H1 (cell line): ENCODE results near the gene CLBA1. TPM values are rescaled to one million over a fixed set of nuclear protein-coding genes. Genes with fewer than 3 reads are reported as not detected.

Source experiments
- SIN3A ChIP-seq, 2 experiments: IDR thresholded peaks in 1 of 2; conservative IDR thresholded peaks in 1 of 2; 2 replicates each; pipeline ENCODE4 v1.6.1; 2011 to 2012; ENCODE audit warnings: low read length in 2 of 2, improper control_type of control experiment in 1 of 2, low read depth in 1 of 2, mild to moderate bottlenecking in 1 of 2
- TAF1 ChIP-seq: IDR thresholded peaks from 2 replicates; pipeline ENCODE4 v1.6.1; 2011; ENCODE audit warnings: mild to moderate bottlenecking, low read depth, low read length
- polyA plus RNA-seq, 7 experiments: library from polyadenylated mRNA; depleted of rRNA in 3 of 7; stranded (reverse) in 5 of 7; unstranded in 2 of 7; fragments of >200 nt in 5 of 7; fragments of 200-250 nt in 2 of 7; gene quantifications; 1 replicate in 5 of 7; 2 replicates in 1 of 7; 4 replicates in 1 of 7; pipeline versions ENCODE4 v1.2.1 to v1.2.3, GENCODE V29; 2011 to 2013; ENCODE audit warnings: missing spikeins in 2 of 7, mixed read lengths in 2 of 7
- total RNA-seq: library from RNA; stranded (reverse); fragmentation: NEBNext Ultra II Directional; extraction: Animal tissue kit (Norgen Biotek cat#: 25700); gene quantifications from 2 replicates; pipeline ENCODE4 v1.2.1, GENCODE V29; 2021

Gene CLBA1
- total and polyA plus RNA-seq, 2 of the 8 experiments (the other 6 are each of a cell fraction or from before 2014, with no cell fraction given), result 1.6 to 2.4 TPM

DNA sequence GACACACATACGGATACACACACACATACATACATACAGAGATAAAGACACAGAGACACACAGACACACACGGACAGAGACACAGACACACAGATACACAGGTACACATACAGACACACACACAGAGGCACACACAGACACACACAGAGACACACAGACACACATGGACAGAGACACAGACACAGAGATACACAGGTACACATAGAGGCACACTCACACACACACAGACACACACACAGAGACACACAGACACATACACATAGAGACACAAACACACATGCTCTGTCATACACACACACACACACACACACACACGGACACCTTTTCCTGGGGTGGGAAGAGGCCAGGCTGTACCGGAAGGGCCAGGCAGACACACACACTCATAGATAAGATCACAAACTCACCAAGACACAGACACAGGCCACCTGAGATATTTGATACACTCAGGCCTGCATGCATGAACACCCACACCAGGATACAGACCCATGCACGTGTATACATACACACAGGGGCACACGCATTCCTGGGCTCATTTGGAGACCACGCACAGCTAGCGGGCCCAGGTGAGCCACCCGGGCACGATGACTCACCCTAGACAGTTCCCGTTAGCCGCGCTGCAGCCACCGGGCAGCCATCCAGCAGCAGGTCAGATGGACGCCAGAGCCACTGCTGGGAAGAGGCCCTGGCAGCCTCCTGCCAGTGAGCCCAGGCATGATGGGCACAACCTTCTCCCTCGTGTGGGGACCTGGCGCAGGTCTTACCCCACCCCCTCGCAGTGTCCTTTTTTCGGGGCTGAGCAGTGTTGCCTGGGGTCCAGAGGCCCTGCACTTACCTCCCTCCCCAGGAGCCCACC is 5.6 kb upstream of the CLBA1 start (continued):
- TF ChIP-seq SIN3A (conservative IDR thresholded peaks at IDR 0.05 in 1 of 2, IDR thresholded peaks at IDR 0.05 in 1 of 2; ENCODE audit: low read depth in 1 of 2, low read length in 2 of 2) (no peak), TAF1 (no peak)
